Measurements from ENCODE around the gene TFDP2. TPM values are rescaled to one million over a fixed set of nuclear protein-coding genes. Genes with fewer than 3 reads are reported as not detected.
A peak's percentile ranks its signal among the peaks of the same experiment; 100 is the strongest.
"Not testable (repeated sequence)": the region's sequence is repeated elsewhere in the genome, so short reads cannot be mapped to it uniquely, and the experiment has no call there.

TFDP2 gene
- total RNA-seq, 1 donor from 2014 or later: 23.0 TPM

DNA sequence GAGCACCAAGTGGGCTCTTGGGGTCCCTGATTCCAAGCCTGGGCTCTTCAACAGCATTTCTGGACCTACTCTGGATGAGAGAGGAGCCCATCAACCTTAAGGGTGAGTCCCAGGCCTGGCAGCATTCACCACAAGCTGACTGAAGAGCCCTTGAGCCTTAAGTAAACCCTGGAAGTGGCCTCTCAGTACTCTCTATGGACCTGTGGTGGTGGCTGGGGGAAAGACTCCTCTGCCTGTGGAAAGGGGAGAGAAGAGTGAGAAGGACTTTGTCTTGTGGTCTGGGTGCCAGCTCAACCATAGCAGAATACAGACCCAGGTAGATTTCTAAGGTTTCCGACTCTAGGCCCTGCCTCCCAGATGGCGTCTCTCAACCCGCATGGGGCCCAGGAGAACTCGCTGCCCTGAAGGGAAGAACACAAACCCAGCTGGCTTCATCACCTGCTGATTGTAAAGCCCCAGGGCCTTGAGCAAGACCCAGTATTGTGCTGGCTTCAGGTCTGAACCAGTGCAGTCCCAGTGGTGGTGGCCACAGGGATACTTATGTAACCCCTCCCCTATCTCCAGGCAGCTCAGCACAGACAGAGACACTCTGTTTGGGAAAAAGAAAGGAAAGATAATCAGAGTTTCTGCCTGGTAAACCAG is 71.4 kb downstream of the TFDP2 start:
- ATAC-seq (no peak), DNase-seq (ENCODE audit: low spot score) (no peak)

DNA sequence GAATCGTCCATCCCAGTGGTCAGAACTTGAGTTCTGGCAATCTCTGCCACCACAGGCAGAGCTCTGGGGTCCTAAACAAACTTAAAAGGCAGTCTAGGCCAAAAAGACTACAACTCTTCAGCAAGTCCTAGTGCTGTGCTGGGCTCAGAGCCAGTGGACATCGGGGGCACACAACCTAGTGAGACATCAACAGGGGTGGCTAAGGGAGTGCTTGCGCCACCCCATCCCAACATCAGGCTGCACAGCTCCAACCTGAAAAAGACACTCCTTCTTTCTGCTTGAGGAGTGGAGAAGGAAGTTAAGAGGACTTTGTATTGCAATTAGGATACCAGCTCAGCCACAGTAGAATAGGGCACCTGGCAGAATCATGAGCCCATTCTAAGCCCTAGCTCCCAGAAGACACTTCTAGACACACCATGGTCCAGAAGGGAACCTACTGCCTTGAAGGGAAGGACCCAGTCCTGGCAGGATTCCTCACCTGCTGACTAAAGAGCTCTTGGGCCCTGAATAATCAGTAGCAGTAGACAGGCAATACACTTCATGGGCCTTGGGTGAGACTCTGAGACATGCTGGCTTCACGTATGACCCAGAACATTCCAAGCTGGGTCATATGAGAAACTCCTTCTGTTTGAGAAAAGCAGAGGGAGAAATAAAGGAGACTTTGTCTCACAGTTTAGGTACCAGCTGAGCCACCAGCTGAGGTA is 72.0 kb downstream of the TFDP2 start:
- ATAC-seq (no peak), DNase-seq (ENCODE audit: low spot score) (no peak)

DNA sequence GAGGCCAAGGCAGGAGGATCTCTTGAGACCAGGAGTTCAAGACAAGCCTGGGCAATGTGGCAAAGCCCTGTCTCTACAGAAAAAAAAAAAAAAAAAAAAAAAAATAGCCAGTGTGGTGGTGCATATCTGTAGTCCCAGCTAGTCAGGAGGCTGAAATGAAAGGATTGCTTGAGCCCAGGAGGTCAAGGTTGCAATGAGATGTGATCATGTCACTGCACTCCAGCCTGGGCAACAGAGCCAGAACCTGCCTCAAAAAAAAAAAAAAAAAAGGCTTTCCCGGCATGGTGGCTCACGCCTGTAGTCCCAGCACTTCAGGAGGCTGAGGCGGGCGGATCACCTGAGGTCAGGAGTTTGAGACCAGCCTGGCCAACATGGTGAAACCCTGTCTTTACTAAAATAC is 73.7 kb downstream of the TFDP2 start:
- not testable (repeated sequence) for ATAC-seq

DNA sequence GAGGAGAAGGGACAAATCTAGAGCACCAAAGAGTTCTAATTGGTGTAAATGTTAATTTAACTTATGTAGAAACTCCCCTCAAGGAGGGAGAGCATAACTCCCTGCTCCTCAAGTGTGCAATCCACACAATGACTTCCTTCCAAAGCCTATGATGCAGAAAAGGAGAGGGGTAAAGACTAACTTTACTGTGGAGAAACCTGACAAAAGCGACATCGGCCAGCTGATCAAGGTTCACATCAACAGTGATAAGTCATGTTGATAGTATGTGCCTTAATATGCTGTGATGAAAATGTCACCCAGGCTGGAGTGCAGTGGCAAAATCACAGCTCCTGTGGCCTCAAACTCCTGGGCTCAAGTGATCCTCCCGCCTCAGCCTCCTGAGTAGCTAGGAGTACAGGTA is 76.5 kb downstream of the TFDP2 start:
- DNase-seq (ENCODE audit: low spot score) (no peak), ATAC-seq (no peak)

More for the DNA sequence above, 73.7 kb downstream of the TFDP2 start:
- DNase-seq (ENCODE audit: low spot score): not testable (repeated sequence)

DNA sequence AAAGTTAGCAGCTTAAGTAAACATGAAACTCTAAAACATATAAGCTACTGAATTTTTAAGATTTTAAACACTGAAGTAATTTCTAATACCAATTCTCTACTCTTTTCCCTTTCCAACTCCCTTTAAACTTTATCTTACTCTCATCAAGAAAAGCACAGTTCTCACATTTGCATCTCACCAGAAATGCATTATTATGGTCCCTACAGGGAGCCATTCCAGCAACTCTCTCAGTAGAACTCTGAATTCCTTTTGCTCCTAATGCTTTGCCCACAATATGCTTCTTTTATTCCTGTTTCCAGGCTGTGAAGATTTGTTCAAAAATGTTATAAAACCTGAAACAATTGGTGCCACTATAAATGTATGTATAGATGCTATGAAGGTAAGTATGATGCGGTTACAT is 83.4 kb downstream of the TFDP2 start:
- ATAC-seq: no peak
- DNase-seq (ENCODE audit: low spot score): no peak

DNA sequence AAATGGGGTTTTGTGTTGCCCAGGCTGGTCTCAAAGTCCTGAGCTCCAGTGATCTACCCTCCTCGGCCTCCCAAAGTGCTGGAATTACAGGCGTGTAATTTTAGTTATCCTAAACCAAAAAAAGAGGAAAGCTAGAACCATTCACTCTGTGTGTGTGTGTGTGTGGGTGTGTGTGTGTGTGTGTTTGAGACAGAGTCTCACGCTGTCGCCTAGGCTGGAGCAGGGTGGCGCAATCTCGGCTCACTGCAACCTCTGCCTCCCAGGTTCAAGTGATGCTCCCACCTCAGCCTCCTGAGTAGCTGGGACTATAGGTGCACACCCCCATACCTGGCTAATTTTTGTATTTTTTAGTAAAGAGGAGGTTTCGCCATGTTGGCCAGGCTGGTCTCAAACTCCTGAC is 84.0 kb downstream of the TFDP2 start:
- DNase-seq (ENCODE audit: low spot score) (no peak), ATAC-seq (no peak)

DNA sequence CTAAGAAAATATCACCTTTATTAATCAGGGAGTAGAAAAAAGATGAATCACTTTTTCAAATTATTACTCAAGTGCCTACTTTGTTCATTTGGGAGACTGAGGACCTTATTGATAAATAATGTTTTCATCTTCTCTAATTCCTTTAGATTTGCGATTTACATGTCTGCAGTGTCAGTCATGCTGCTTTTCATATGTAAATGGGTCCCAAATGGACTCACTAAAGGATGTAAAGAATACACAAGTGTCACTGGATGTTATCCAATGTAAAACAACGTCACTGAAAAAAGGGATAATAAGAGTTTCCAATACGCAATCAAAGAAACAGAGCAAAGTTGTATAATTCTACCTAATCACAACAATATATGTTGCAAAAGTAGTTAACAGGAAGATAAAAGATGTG is 84.9 kb downstream of the TFDP2 start:
- no peak for ATAC-seq

DNA sequence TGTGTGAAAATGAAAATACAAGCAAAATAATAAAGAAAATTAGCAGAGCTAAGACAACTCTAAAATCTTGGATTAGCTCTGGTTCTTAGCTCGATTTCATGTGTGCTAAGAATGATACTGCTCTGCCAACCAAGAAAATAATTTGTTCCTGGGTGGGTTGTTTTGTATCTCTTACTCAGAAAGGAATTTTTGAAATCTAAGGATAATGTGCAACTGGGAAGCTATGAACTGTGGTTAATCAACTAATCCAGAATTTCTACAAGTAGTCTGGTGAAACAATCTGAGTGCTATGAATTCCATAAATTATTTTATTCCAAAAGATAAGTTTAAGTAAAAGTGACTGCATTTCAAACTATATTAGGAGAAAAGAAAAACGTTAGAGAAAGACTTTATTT is 92.0 kb downstream of the TFDP2 start:
- ATAC-seq (no peak), DNase-seq (ENCODE audit: low spot score) (no peak)

More for the DNA sequence above, 84.9 kb downstream of the TFDP2 start:
- no peak for DNase-seq (ENCODE audit: low spot score)

DNA sequence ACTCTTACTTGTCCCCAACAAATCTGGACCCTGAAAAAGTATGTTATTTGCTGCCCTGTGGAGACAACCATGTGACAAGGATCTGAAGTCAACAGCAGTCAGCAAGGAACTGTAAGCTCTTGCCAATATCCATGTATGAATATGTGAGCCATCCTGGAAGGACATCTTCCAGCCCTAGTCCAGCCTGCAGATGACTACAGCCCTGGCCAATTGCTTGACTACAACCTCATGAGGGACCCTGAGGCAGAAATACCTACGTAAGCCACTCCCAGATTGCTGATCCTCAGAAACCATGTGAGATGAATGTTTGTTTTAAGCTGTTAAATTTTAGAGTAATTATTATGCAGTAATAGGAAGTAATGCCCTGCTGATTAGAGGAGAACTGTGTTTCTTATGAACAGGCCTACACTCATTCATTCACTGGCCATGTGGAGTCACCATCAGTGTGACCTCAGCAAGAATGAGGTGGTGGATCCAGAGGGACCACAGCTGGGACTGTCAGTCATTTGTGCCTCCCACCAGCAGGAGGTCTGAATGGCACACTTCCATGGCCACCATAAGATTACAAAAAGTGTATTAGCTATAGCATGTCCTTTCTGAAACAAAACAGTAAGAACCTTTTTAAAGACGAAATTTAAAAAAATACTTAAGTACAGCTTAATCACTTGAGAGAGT is 92.6 kb downstream of the TFDP2 start:
- ATAC-seq (no peak), DNase-seq (ENCODE audit: low spot score) (no peak)

DNA sequence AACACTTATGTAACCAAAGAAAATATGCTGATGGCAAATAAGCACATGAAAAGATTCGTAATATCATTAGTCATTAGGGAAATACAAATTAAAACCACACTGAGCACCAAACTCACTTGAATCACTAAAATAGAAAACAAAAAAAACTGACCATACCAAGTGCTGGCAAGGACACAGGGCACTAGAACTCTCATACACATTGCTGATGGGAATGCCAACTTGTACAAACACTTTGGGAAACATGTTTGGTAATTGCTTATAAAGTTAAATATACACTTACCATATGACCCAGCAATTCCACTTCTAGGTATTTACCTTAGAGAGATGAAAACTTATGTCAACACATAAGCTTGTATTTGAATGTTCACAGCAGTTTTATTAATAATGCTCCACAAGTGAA is 95.5 kb downstream of the TFDP2 start:
- ATAC-seq (no peak), DNase-seq (ENCODE audit: low spot score) (no peak)

DNA sequence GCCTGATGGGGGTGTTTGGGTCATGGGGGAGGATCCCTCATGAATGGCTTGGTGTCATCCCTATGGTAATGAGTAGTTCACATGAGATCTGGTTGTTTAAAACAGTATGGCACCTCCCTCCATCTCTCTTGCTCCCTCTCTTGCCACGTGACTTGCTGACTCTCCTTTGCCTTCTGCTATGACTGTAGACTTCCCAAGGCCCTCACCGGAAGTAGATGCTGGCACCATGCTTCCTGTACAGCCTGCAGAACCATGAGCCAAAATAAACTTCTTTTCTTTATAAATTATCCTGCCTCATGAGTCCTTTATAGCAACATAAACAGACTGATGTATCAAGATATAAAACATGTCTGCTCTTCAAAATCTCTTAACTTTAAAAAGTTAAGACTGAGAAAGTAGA is 96.1 kb downstream of the TFDP2 start:
- DNase-seq (ENCODE audit: low spot score) (no peak), ATAC-seq (no peak)

DNA sequence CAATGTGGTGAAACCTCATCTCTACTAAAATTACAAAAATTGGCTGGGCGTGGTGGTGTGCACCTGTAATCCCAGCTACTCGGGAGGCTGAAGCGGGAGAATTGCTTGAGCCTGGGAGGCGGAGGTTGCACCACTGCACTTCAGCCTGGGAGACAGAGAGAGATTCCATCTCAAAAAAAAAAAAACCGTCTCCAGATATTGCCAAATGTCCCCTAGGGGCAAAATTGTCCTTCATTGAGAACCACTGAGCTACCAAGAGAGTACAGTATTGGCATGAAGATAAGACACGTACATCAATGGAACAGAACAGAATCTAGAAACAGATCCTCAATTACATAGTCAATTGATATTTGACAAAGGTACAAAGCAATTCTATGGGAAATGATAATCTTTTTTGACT is 98.0 kb downstream of the TFDP2 start:
- no peak for ATAC-seq
- DNase-seq (ENCODE audit: low spot score): no peak

DNA sequence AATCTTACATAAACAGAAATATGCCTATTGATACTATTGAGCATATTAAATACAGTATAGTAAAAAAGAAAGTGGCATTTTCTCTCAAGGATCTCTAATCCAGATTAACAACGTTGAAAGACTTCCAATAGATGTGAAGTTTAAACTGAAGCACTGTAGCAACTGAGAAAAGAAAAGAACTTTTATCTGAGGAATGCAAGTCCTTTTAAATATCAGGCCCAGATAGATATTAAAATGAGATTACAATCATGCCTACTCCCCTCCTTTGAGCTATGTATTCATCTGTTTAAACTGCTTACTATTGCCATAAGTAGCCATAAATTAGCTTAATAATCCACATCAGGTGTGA is 102.3 kb downstream of the TFDP2 start:
- ATAC-seq (no peak), DNase-seq (ENCODE audit: low spot score) (no peak)

DNA sequence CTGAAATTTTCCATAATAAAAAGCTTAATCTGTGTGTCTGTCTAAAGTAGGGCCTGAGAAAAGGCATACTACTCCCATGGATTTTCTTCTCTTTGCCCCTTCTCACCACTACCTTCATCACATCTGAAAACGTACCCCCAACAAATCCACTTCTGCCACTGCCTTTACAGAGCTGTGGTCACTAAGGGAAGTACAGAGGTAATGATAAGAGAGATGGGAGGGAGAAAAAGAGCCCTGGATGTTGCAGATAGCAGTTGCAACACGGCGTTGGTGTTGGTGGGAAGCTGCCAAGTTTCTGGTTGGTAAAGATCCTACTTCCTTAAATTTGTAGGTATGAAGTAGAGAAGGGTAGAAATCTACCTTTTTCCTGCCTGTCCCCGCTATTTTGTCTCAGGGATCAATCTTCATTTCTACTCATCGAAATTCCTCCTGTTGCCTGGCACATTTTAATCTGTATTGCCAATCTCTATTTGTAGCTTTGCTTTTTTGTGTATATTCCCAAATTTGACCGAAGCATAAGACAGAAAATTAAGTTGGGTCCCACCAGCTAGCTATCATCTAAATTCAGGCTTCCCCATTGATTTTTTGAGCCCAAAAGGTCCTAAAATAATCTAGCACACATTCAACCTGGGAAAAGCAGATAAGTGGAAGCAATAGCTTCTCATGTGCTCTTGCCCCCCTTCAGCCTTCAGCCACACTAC is 102.9 kb downstream of the TFDP2 start:
- ATAC-seq (peak; percentile 81), DNase-seq (ENCODE audit: low spot score) (no peak)

DNA sequence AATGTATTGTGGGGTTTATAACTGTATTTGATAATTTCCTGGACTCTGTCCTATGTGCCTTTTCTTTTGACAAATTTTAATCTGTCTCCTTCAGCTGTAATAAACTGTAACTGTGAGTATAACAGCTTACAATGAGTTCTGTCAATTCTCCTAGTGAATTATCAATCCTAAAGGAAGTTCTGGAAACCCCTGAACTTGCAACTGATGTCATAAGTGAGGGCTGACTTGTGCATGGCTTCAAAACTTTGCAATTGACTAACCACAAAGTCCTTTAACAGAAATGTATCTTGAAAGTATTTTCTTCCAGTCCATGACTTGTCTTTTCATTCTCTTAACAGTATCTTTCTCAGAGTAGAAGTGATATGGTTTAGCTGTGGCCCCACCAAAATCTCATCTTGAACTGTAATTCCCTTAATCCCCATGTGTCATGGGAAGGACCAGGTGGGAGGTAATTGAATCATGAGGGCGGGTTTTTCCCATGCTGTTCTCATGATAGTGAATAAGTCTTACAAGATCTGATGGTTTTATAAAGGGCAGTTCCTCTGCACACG is 108.3 kb downstream of the TFDP2 start:
- ATAC-seq (no peak), DNase-seq (ENCODE audit: low spot score) (no peak)

DNA sequence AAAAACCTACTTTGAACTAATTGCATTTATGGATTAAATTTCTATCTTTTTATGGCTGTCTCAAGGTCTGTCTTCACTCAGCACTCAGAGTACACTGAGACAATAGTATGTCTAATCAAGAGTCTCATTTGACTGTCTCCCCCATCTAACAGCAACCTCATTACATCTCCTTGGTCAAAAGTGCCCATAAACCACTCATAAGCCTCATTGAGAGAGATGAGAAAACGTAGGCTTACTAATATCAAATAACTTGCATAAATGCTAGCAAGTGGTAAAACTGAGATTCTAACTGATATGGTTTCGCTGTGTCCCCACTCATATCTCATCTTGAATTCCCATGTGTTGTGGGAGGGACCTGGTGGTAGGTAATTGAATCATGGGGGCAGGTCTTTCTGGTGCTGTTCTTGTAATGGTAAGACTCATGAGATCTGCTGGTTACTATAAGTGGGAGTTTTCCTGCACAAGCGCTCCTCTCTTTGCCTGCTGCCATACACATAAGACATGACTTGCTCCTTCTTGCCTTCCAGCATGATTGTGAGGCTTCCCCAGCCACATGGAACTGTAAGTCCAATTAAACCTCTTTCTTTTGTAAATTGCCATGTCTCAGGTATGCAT is 113.9 kb downstream of the TFDP2 start:
- ATAC-seq: no peak
- DNase-seq (ENCODE audit: low spot score): no peak

DNA sequence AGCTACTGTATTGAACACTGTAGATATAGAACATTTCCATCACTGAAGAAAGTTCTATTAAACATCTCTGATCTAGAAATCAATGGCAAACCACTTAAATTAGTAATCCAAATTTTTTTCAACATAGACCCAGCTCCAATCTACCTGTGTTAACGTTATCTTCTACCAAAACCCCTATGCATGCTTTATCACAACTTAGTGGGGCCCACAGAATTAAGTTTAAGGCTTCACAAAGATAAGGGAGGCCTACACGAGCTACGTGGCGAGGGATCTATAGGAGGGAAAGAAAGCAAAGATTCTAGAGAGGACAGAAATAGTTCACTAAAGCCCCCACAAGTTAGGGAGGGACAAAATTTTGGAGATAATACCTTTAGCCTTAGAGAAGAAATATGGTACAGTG is 116.1 kb downstream of the TFDP2 start:
- ATAC-seq: no peak

DNA sequence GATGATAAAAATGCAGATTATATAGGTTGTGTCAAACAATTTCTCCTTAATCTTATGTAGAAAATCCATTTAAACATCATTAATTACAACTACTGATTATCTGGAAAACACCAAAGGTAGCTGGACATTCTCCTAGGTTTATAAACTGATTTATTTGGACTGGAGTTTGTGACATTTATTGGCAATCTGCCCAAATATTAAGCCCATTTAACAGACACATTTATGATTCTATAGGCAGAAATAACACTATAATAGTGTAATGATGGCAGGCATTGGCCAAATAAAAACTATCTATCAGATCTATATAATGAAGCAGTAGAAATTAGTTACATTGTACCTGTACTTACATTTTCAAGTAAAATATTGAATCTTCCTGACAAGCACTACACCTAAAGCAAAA is 117.8 kb downstream of the TFDP2 start:
- no peak for ATAC-seq

More for the DNA sequence above, 116.1 kb downstream of the TFDP2 start:
- DNase-seq (ENCODE audit: low spot score): no peak

DNA sequence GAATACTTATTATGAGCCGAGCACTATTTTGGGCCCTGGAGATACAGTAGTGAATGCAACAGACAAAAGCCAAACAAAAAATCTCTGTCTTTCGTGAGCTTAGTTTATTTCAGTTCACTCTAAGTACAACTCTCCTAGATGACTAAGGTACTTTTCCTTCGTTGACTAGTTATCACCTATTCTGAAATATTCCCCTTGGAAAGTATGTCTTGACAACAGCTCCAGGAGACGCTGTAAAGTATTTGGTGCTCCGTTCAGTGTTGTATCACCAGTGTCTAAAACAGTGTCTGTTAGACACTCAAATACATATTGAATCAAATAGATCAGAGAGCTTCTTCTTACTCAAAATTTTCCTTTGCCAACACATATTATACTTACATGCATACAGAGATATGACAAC is 119.6 kb downstream of the TFDP2 start:
- ATAC-seq (no peak), DNase-seq (ENCODE audit: low spot score) (no peak)

More for the DNA sequence above, 117.8 kb downstream of the TFDP2 start:
- DNase-seq (ENCODE audit: low spot score): no peak

DNA sequence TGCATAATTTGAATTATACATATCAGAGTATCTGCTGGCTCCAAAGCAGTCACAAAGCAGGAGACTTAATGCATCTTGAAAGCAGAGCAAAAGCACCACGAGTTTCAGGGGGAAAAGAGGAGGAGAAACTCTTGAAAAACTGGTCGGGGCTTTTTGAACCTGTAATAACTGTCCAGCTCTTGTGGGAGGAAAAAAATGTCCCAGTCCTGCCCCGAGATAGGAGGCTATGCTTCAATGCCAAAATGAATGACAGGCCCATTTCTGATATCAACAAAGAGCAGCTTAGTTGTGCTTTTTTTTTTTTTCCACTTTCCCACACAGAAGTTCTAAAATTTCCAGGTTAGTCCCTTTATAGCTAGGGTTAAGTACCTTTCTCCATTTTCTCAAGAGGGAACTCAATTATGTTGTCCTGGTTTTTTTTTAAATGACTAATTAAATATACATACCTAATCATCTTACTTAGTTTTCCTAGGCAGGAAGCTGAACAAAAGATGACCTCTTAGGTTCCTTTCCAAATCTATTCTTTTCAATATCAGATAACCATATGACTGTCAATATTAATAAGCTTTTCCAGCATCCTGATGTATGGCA is 120.2 kb downstream of the TFDP2 start:
- no peak for DNase-seq (ENCODE audit: low spot score)
- ATAC-seq: no peak
